ENCODE results near the gene TCF7L2.

GRCh38 chr10:113214331-113214730 is 264.3 kb downstream of the TCF7L2 start:
- TF ChIP-seq CTCF (IDR thresholded peaks at IDR 0.05) (no peak), POLR2A (IDR thresholded peaks at IDR 0.05) (no peak)

Data from body of pancreas (tissue), 4 donors.